Measurements from ENCODE around the gene CCDC6.
"Not testable (repeated sequence)": the region's sequence is repeated elsewhere in the genome, so short reads cannot be mapped to it uniquely, and the experiment has no call there.

The CCDC6 gene

GRCh38 chr10:59744156-59744555 is 162.2 kb downstream of the CCDC6 start:
- not testable (repeated sequence) for H3K4me1 Mint-ChIP-seq (ENCODE audit: low read depth); H3K27ac Mint-ChIP-seq; H3K36me3 Mint-ChIP-seq (ENCODE audit: low read depth); H3K4me3 Mint-ChIP-seq; H3K9me3 Mint-ChIP-seq; H3K27me3 Mint-ChIP-seq (ENCODE audit: low read depth)

- no peaks in the 10 kb centered on the region for H3K4me1 Mint-ChIP-seq (ENCODE audit: low read depth)
- no peak overlapping the region for H3K4me3 Mint-ChIP-seq
- no peaks in the 10 kb centered on the region for H3K9me3 Mint-ChIP-seq
- H3K36me3 Mint-ChIP-seq (ENCODE audit: low read depth) = no peaks in the 10 kb centered on the region
- no peak overlapping the region for H3K27ac Mint-ChIP-seq
- H3K27me3 Mint-ChIP-seq (ENCODE audit: low read depth) = peaks cover 12% of the 10 kb centered on the region
These were observed 164.8 kb downstream of the CCDC6 start for GRCh38 chr10:59741583-59741982.

- Mint-ChIP-seq H3K27me3 (ENCODE audit: low read depth) (peaks cover 12% of the 10 kb centered on the region), H3K4me1 (ENCODE audit: low read depth) (no peaks in the 10 kb centered on the region), H3K27ac (no peak overlapping the region), H3K36me3 (ENCODE audit: low read depth) (no peaks in the 10 kb centered on the region), H3K4me3 (no peak overlapping the region), H3K9me3 (no peaks in the 10 kb centered on the region)
These were observed 165.3 kb downstream of the CCDC6 start for GRCh38 chr10:59741048-59741447.

Data from T-helper 1 cell treated with Interleukin-12 subunit alpha and Interleukin-12 subunit beta and Interleukin-4 antibody, amounts not matched to agents 30 μg/mL and 1 μg/mL, for 36 hours (primary cell).